Breast epithelium (tissue), 3 donors: ENCODE results near the gene RELB.

Source experiments
- CTCF ChIP-seq, 3 donors: fragments of 450-650 bp; IDR thresholded peaks; one replicate each; pipeline ENCODE4 v1.5.1; 2016 to 2017; ENCODE audit warnings: antibody characterized with exemption in 3 of 3, mild to moderate bottlenecking in 3 of 3, moderate library complexity in 3 of 3
- POLR2A ChIP-seq: fragments of 450-650 bp; IDR thresholded peaks from one replicate; pipeline ENCODE4 v1.6.1; 2016; ENCODE audit warnings: antibody characterized with exemption, mild to moderate bottlenecking, moderate library complexity

GRCh38 chr19:45023048-45023447, 21.8 kb downstream of the RELB start:
- TF ChIP-seq CTCF (IDR thresholded peaks at IDR 0.05) (no peak), POLR2A (no peak)
